Measurements from ENCODE around the gene VDAC1.

Gene VDAC1

DNA sequence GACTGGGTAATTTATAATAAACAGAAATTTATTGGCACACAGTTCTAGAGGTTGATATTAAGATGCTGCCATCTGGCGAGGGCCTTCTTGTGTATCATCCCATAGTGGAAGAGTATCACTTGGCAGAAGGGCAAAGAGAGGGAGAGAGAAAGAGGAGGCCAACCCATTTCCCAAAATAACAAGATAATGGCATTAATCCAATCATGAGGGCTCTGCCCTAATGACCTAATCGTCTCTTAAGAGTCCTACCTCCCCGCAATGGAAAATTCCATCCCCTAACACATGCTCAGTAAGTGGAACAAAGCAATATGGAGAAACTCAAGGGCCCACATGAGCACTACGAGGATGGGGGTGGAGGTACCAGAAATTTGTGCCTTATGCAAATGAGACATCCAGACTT is 17.6 kb upstream of the VDAC1 start:
- DNase-seq = no peak

DNA sequence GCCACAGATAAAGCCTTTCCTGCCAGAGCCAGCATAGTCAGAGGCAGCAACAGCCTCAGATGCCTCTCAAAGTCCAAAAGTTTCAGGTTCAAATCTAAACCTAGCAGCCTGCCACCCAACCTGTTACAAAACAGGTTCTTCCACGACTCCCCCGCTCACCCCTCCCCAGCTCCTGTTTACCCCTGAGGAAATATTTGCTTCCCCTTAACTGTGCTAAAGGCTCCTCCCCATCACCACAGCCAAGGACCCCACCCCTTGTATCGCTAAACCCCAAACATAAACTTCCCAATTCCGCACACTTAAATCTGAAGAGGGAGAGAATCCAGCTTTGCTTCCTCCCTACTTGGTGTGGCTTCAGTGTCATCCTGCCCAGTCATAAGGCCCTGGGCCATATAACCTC is 15.4 kb upstream of the VDAC1 start:
- DNase-seq = no peak

DNA sequence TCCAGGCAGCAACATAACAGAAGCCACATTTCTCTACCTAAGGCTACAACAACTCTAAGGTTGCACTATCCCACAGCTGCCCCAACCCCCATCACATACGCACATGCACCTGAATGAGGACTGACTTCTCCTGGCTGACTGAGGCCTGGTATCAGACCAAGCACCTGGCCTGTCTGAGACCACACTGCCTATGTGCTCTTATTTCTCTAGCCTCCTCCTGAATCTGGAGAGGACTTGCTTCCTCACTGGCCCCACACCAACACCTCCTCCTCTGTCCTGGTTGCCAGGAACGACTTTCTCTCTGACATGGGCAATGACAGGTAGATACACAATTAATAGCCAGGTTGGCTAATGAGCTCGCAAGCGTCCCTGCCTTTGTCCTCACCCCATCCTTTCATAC is 14.9 kb upstream of the VDAC1 start:
- DNase-seq = no peak

DNA sequence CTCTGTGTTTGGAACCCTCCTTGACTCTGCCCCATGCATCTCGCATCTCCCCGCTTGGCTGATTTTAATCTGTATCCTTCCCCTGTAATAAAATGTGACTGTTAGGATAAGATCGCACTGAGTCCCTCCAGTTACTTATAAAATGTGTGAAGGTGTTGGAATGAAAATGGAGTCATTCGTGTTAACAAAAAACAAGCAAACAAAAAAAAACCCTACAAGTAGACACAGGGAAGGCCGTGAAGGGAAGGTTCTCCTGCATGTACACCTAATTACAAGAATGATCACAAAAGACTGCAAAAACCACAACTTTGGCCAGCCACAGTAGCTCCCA is 14.2 kb upstream of the VDAC1 start:
- no peak for DNase-seq

DNA sequence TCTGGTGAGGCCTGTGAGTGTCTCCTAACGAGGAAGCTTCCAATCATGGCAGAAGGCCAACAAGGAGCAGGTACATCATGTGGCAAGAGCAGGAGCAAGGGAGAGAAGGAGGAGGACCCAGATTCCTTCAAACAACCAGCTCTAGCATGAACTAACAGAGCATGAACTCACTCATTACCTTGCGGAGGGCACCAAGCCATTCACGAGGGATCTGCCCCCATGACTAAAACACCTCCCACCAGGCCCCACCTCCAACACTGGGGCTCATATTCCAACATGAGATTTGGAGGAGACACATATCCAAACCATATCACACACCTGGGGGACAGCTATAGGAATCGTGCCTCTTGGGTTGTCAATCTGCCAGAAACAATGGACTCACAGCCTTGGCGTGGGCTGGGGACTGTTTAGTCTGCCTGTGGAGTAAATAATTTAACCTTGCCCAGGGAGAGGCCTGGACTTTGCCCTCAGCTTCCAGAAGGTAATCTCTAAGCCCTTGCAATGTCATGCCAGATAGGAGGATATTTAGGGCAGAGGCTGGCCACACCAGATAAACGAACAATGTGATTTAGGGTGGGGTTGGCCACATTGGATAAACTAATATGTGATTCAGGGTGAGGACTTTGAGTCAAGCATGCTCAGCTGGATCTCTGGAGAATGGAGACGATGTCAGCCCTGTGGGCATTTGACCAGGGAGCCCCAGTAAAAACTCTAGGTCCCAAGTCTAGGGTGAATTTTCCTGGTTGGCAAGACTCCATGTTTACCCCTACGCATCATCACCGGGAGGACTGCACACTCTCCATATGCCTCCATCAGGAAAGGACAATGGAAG is 13.6 kb upstream of the VDAC1 start:
- DNase-seq = no peak

DNA sequence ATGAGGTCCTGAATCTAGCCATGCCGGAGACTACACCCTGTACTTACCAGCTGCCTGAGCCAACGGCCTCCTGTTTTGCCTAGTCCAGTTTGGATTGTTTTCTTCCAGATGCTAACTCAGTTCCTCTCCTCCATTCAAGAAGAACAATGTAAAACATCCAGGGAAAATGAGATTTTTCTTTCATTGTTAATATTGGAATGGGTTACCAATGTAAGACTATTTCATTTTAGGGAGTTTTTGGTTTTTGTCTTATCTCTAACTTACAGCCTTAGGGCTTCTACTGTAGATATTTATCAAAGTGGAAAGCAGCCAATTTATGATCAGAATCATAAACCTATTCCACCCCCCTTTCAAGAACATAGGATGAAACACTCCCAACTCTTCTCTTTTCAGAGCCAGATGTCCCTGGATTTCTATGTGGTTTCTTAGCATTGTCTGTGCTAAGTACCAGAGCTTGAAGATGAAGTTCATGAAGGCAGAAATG is 3.5 kb upstream of the VDAC1 start:
- DNase-seq = no peak

DNA sequence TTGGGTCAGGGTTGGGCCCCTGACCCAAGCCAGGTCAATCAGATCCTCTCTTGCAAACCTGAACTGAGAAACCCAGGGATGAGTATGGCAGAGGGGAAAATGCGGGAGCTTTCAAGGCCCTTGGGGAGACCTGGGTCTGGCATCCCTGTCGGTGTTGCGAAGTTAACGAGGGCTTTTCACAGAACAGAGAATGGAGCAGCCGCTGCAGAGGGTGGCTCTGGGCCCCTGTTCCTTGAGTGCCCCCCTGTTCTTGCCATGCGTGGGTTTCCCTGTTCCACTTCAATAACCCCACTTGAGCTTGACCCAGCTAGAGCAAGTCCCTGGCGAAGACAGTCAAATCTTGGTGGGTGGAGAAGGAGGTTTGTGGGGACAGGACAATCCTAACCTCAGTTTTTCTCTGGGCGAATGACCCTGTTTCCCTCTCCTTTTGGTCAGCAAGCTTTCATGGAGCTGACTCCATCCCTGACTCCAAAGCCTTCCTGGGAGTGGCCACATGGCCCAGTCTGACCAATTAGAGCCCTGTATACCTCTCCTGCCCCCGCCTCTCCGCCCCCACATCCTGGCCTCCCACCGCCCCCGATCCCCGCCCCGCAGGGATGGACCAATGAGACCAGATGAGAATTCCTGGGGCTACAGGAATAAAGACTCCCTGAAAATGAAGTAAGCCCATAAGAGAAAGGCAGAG is 2.9 kb upstream of the VDAC1 start:
- no peak for DNase-seq

DNA sequence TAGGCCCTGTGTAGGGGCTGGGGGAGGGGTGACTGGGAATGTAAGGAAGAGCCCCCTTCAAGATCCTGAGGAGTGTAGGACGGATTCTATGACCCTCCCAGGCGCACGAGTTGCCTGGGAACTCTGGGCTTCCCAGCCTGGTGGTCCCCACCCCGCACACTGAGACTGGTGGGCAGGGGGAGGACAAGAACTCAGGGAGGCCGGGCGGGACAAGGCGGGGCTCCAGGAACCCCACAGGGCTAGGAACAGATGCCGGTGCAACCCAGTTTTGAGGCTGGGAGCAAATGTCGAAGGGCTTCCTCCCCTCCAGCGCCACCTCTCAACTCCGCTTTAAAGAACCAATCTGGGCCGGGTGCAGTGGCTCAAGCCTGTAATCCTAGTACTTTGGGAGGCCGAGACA is 1.3 kb upstream of the VDAC1 start:
- DNase-seq = no peak

DNA sequence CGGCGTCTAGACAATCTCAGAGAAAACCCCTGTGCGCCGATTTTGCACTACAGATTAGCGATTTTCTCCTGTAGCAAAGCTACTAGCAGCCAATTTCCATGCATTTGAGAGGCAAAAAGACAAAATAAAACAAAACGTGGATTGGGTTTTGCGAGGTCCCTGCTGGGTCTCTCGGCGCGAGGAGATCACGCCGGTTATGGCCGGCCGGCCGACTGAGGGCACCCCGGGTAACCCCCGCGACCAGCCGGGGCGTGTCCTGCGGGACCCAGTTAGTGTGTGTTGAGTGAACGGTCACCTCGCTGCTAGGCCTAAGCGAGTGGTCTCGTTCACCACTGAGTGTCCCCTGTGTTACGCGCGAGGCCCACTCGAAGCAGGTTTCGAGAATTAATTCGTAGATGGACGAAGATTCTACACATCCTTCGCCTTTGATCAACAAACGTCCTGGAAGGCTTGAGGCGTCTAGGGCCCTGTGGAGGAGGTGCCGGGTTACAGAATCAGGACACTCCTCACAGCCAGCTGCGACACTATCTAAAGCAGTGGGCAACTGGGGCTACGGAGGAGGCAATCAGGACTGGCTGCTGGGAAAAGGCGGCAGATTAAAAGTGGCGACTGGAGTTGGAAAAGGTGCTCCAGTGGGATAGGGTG is 764 bp upstream of the VDAC1 start:
- DNase-seq = no peak

DNA sequence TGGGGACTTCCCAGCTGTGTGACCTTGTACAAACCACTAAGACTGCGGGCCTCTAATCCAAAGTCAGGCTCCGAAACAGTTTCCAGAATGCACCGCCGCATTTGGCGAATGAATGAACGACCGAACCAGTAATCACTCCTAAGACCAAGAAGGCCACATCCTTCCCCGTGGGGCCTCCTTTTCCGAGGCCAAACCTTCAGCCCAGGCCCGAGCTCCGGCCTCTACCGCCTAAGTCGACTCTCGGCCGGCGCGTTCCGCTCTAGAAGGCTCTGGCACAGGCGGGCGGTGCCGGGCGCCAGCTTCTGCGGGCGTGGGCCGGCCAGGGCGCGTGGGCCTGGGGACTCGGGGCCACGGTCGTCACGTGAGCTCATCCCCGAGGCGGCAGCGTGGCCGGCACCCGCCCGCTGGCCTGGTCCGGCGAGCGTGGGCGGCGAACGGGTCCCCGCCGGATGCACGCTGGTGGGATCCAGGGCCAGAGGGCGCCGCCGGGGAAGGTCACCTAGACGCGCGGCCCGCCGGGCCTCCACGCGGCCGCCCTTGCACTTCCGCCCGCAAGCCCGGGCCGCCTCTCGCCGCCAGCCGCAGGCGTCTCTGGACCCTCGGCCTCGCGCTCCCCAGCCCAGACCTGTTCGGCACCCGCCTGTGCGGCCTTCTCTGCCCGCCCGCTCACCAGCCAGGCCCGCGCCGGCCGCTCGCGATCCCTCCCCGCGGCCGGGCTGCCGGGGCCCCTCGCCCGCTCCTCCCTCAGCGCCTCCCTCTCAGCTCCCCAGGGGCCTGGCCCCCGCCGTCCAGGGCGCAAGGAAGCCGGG is 754 bp downstream of the VDAC1 start:
- DNase-seq = no peak

DNA sequence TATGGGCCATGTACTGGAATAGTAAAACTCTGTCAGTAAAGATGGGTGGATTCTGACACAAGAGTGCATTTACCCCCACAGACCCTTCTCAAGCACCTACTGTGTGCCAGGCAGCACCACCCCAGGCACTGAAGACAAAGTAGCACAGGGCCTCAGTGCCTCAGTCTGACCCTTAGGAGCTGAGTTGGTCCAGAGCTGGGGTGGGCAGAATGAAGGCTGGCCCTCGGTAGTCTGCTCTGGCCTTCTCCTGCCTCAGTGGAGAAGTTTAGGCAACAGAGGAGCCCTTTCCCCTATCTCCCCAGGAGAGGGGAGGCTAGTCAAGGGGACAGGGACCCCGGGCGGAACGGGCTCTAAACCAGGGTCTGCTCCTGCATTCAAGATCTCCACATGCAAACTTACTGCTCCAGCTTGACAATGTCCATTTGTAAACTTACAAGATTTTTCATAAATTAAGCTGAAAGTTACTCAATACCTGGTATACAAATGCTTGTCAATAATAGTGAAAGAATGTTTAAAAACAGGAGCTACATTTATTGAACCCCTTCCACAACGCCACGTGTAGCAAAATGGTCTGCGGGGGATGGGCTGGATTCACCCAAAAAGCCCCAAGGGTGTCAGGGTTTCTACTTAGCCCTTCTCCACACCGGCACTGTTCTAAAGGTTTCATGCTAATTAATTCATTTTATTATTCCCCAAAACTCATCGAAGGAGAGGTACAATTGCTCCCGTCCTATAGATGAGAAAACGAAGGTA is 1.5 kb downstream of the VDAC1 start:
- DNase-seq = no peak

DNA sequence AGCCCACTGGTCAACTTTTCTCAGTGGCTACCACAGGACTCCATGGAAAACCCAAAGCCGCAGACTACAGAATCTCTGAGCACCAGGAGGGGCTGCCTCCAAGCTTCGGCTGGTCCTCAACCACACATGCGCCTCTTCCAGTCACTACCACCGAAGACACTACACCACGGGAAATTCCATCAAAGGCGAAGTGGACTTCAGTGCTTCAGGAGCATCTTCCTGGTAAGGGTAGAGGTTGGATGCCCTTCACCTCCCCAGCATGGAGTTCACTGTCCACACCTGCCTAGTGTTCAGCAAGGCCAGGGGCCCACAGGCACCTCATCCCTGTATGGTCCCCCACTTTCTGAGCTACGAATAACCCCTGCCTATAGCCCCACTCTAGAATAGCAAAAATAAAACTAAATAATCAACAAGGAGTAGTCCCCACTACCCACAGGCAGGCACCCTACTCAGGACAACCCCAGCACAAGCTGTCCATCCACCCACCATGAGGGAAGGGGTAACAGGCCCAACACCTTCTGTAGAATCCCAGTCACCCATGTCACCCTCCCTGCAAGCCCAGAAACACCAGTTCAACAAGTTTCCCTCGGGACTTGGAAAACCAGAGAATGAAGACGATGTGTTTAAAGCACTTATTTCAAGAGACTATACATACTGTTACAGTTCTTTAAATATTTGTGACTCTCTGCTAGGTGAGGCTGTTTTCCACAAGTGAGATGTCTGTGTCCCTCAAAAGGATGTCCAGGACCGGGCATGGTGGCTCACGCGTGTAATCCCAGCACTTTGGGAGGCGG is 2.6 kb downstream of the VDAC1 start:
- no peak for DNase-seq

DNA sequence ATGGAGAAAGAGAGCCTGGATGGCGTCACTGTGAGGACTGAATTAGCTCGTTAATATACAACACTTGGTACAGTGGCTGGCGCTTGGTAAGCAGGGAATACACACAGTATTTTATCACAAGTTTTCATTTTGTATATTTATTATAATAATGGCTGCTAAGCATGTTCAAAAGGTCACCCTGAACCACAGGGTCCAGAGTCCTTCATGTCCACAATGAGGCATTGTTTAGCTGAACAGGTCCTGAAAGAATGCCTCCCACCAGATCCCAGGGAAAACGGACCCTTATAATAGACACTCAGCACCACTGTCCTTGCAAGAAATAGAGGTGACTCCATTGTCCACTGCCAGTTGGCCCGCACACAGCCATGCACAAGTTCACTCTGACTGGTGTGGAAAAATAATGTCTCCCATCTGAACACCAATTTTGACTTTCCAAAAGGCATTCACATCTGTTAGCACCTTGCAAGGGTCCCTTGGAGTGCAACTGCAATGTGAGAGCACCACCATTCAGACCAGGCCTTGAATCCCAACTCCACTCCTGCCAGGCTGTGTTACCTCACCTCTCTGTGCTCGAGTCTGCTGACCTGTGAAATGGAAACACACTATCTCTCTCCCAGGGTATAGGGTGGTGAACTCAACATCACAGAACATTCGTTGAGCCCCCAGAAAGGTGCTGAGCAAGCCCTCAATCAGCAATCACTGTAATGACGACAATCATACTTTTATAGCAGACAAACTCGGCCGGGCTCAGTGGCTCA is 3.9 kb downstream of the VDAC1 start:
- DNase-seq = no peak

DNA sequence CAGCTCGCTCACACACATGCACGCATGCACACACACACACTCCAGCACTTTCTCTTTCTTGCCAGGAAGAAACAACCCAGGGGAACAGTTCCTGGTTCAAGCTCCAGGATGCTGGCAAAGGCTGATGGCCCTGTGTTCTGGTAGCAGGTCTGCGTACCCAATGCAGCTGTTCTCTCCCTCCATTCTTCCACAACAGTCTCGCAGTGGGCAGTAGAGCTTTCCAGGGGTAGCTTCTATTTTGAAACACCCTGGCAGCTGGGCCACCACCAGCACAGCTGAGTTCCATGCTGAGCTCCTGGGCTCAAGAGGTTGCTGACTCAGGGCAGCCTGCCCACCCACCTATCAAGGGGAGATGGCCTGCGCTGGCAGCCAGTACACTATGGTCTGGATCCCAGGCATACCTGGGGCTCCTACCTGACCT is 4.7 kb downstream of the VDAC1 start:
- DNase-seq = no peak

DNA sequence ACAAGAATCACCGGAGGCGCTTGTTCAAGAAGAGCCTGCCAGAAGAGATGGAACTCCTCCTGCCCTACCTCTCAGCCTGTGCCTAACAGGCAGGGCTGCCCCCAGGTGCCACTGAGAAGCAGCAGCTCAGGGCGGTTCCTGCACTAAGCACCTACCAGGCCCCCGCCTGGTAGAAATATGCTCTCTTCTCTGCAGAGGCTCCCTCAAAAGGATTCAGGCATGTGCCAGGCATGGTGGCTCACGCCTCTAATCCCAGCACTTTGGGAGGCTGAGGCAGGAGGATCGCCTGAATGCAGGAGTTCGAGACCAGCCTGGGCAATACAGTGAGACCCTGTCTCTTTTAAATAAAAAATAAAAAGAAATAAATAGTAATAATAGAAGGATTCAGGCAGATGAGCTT is 6.0 kb downstream of the VDAC1 start:
- no peak for DNase-seq

DNA sequence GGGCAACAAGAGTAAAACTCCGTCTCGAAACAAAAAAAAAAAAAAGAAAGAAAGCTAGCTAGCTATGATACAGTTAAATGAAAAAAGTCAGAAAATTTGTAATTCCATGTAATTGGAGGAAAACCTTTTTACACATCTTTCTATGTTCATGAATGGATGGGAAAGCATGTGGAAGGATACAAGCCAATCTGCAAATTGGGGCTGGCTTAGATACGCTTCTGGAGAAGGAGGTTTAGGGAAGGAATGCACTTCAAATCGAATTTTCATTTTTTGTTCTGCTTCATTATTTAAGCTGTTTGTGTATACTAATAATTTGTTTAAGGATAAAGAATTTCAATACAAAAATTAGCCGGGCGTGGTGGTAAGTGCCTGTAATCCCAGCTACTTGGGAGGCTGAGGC is 6.7 kb downstream of the VDAC1 start:
- no peak for DNase-seq

DNA sequence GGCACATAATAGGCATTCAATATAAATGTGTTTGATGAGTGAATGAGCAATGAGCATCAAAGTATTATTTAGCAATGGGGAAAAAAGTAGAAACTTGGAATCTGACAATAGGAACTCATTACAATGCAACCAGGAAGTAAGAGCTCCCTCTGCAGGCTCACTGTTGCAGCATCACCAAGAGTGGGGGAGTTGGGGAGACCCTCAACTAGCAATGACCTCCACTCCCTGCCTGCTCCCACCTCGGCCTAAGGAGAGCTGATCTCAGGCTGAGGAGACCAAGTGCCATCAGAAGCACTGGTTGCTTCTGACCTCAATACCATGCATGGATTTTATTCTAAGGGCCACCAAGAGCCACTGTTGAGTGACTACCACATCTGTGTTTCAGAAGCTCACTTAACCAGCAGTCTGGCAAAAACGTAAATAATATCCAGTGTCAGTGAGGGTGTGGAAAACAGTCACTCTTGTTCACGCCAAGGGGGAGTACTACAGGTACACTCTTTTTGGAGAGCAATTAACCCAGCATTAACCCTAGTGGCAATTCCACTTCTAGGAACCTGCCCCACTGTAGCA is 8.0 kb downstream of the VDAC1 start:
- DNase-seq = no peak

DNA sequence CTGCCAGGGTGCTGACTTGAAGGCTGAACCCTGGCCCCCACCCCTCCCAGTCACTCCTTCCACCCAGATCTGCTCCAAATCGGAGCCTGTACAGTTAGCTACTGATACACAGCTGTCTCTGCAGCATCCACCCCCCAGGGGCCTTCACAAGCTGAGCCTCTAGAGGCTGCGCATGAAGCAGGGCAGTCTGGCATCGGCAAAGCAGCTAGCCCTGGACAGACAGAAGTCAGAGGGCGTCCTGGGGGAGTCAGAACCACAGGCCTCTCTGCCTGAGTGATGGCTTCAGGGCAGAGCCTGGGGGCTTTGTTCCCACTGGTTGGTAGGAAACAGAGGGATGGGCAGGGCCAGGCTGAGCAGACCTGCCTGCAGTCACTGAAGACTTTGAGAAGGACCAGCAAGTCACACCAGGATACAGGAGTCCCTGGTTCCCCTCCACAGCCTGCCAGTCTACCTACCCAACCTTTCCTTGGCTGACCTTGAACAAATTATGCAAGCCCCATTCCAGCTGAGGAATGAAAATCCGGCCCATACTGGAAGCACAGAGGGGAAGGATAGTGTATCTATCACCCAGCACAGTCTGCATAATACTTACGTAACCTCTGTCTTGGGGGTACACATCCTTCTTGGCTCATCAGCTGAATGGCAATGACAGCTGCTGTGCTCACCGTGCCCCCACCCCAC is 8.8 kb downstream of the VDAC1 start:
- no peak for DNase-seq

DNA sequence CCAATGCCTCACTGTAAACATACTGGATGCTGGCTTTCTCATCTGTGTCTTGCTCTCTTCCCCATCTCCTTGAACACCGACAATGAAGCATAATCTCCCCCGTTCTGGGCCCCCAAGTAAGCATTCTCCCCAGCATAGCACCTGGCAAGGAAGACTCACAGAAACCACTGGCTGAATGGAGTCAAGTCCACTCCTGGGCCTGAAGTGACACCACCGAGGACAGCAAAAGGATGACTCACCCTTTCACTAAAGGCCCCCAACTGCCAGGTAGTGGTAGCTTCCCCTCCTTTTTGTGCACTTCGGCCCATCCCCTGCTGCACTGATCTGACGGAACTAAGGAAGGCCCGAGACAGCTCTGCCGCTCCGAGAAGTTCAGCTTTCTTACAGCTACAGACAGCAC is 9.4 kb downstream of the VDAC1 start:
- no peak for DNase-seq

DNA sequence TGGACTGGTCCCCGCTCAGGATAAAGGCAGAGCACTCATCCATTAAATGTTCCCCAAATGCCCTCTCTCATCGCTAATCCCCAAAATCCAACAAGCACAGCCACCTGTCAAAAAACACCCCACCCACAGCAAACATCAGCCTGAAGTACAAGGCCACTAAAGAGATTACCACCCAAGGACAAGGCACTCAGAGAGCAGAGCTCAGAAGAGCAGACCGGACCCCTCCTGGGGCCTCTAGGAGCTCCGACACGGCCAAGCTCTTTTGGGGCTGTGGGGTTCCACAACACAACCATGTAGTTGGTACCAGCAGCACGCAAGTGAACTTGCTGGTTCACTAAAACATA is 9.8 kb downstream of the VDAC1 start:
- no peak for DNase-seq

All from NCI-H1436 (cell line).